GM08714 (cell line): ENCODE measurements around the gene DESI1.
"Not testable (repeated sequence)": the region's sequence is repeated elsewhere in the genome, so short reads cannot be mapped to it uniquely, and the experiment has no call there.

ENCODE experiments used
- H3K4me3 ChIP-seq: fragments of 200-500 bp; sonication (Bioruptor generic); 2 replicates; pipeline ENCODE4 v1.5.1; 2014; ENCODE audit warnings: mild to moderate bottlenecking, low read length, inconsistent platforms
- ZNF274 ChIP-seq: IDR thresholded peaks from 2 replicates; pipeline ENCODE4 v1.6.1; 2012; ENCODE audit warnings: mild to moderate bottlenecking, low read depth, low read length

DESI1 gene

DNA sequence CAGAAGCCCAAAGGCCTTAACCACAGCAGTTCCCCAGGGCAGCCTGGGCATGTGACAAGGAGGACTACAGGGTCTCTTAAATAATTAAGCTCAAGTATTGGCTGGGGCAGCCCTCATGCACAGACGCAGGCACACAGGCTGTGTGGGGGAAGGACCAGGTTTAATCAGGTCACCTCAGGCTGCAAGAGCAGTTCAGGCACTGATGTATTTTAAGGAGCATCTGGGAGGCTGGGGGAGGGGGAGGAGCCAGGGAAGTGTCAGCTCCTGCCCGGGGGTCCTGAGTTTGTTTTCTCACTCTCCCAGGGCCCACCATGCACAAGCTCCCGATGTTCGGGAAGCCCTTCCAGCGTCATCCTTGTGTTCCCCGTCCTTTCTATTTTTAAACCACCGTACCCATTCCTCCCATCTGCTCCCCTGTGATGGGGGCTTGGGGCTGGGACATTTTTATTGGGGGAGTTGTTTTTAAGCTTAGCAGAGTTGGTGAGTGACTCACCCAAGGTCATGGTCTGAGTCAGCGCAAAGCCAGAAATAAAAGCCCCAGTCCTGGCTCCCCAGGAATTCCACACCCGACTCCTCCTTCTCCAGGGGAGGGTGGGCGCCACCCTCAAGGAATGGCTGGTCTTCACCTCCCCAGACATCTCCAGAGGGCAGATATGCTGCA, 57.7 kb downstream of the DESI1 start:
- no peak for TF ChIP-seq ZNF274
- no peak overlapping the region for H3K4me3 ChIP-seq

DNA sequence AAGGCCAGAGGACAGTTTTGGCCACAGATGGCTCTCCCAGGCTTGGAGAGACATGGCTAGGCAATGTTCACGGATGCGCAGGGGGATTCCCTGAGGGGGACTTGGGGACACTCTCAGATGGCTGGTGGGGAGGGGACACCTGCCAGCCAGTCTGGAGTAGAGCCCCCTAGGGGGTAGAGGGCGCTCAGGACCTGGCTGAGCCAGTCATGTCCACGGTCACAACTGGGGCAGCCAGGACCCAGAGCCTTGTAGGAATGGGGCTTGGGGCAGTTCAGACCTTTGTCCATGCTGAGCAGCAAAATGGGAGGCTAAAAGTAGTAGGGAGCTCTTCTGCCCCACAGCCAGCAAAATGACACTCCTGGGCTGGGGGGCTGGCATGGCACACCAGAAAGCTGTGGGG, 58.4 kb downstream of the DESI1 start:
- no peak overlapping the region for H3K4me3 ChIP-seq
- TF ChIP-seq ZNF274 = no peak

DNA sequence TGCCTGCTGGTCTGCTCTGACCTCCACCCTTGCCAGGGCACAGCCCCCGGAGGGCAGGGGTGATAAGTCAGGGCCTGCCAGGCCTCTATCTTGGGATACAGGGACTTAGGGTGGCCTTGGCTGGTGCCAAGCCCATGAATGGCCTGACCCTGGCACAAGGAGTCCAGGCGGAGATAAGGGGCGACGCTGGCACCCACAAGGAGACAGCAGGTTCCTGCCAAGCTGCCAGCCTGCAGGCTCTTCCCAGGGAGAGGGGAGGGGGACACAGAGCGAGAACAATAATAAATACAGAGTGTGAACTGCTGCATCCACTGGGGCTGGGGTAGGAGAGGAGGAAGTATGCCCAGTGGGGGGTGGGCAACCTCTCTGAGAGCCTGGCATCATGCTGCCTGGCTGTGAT, 59.1 kb downstream of the DESI1 start:
- no peak overlapping the region for H3K4me3 ChIP-seq
- TF ChIP-seq ZNF274 = no peak

DNA sequence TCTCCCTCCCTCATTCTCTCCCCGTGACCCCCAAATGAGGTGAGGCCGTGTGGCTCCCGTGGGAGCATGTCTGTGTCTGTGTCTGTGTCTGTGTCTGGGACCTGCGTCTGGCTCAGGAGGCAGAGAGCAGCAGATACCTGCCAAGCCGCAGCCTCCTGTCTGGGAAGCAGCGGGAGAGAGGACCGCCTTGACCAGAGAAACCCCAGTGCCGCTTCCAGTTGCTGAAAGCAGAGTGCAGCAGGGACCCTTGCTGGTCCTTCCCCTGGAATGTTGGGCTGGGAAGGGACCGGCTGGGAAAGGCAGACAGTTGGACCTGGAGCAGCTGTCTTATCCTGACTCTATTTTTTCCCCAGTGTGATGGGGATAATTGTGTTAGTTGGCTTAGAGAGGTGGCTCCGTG, 59.5 kb downstream of the DESI1 start:
- no peak overlapping the region for H3K4me3 ChIP-seq
- no peak for TF ChIP-seq ZNF274

DNA sequence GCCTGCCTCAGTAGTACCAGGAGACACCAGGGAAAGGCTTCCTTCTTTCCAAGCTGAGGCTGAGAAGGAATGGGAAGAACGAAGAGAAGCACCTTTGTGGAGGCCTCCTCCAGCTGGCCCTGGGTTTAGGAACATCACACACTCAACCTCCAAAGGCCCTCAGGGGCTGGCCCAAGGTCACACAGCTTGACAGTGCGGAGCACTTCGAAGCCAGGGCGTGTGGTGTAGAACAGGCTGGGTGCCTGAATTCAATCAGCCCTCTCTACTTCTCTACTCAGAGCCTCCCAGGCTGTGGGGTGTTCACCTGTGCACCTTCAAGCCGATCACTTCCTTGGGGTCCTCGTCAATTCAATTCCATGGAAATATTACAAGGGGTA, 60.8 kb downstream of the DESI1 start:
- H3K4me3 ChIP-seq = no peak overlapping the region
- TF ChIP-seq ZNF274 = no peak

DNA sequence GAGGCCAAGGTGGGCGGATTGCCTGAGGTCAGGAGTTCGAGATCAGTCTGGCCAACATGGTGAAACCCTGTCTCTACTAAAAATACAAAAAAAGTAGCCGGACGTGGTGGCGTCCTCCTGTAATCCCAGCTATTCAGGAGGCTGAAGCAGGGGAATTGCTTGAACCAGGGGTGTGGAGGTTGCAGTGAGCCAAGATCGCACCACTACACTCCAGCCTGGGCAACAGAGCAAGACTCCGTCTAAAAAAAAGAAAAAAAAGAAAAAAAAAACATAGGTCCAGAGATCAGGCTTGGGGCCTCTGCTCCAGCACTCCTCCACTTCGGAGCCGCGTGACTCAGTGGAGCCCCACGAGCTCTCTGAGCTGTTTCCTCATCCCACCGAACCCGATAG, 62.6 kb downstream of the DESI1 start:
- H3K4me3 ChIP-seq = not testable (repeated sequence)

DNA sequence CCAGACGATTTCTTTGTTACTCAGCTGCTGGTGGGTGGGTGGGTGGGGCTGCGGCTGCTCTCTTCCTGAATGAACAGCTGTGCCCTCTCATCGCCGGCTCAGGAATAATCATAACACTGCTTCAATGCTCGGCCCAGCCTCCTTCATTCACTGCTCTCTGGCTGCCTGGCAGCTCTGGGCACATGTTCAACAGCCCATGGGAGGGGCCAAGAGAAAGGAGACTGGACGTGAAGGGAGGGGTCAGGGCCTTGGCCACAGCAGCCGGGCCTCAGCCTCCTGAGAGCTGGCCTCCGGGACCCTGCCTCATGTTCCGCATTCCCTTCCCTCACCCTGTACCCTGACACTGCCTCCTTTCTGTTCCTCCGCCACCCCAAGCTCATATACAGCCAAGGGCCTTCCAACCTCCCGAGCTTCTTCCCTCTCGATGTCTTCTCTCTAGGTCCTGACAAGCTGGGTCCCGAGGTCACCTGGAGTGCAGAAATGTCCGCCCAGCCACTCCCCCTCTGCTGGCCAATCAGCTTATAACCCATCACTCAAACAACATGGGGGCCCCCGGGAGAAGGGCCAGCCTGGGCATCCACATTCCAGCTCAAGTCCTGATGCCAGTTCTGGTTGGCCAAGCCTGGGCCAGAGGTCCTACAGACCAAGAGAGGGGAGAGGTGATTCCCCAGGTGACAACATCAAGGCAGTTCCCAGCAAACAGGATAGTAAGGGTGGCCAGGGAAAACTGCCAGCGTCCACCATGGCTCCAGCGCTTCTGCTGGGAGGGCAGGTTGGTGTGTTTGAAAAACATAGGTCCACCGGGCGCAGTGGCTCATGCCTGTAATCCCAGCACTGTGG, 63.2 kb downstream of the DESI1 start:
- TF ChIP-seq ZNF274 = no peak
- H3K4me3 ChIP-seq = no peak overlapping the region

DNA sequence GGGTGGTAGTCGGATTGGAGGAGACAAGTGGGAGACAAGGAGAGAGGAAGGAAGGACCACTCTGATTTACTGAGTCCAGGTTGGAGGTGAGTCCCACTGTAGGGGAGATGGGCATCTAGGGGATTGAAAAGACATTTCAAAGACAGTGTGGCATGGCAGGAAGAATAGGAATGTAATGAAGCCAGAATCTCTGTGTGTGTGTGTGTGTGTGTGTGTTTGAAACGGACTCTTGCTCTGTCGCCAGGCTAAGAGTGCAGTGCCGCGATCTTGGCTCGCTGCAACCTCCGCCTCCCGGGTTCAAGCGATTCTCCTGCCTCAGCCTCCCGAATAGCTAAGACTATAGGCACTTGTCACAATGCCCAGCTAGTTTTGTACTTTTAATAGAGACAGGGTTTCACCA, 64.3 kb downstream of the DESI1 start:
- H3K4me3 ChIP-seq = no peak overlapping the region
- no peak for TF ChIP-seq ZNF274

DNA sequence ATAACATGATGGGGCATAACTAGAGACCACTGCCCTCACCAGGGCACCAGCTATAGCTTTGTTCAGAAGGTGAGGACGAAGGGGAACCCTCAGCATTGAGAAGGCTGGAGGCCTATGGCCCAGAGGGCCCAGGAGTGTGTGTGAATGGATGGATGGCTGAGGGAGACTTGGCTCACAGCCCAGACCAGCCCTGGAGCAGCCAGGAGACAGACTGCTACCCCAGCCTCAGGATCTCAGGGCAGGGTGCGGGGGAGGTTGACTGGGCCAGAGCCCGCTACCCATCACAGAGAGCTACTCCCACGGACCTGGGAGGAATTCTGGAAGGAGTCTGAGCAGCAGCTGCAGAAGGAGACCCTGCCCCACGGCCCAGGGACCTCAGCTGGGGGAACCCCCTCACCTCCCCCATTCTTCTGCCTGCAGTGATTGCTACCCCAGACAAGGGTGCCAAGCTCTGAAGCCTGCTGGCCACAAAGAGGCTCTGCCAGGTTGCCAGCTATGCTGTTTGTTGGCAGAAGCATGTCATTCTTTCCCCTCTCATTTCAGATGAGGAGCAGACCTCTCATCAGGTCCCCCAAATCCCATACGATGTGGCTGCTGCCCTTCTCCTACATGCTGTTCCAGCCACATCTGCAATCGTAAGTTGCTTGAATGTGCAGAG, 65.4 kb downstream of the DESI1 start:
- no peak overlapping the region for H3K4me3 ChIP-seq
- TF ChIP-seq ZNF274 = no peak

DNA sequence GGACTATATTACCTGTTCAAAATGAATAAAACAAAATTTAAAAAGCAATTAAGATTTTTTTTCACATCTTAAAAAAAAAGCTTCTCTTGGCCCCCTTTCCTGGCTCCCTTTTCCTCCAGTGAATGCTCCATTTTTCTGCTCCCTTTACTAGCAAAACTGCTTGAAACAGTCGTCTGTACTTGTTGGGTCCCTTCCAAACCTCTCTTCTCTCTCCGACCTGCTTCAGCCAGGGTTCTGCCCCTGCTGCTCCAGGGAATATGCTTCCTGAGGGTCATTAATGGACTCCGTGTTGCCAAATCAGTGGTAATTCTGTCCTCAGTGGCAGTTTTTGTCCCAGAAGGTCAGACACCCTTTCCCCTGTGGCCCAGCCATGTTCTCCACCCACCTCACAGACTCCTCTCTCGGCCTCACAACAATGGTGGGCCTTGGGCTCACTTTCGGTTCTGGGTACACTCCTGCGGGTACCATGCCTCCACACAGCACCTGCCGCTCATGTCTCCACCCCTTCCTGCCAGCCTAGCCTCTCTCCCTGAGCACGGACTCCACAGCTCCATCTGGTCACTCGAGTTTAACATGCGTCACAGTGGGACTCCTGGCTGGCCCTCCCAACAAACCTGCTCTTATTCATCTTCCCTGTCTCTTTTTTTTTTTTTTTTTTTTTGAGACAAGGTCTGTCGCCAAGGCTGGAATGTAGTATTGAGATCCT, 68.8 kb downstream of the DESI1 start:
- H3K4me3 ChIP-seq = no peak overlapping the region
- TF ChIP-seq ZNF274 = no peak

DNA sequence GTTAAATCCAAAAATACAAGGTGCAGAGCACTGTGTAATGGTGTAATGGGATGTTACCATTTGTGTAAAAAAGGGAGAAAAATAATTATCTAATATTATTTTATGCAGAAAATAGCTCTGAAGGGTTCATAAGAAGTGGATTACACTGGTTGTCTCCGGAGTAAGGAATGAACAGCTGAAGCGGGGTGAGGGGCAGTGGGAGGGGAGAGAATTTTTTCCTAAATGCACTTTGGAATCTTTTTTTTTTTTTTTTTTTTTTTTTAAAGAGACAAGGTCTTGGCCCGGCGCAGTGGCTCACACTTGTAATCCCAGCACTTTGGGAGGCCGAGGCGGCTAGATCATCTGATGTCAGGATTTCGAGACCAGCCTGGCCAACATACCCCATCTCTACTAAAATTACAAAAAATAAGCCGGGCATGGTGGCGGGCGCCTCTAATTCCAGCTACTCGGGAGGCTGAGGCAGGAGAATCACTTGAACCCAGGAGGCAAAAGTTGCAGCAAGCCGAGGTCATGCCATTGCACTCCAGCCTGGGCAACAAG, 69.8 kb downstream of the DESI1 start:
- H3K4me3 ChIP-seq = no peak overlapping the region
- TF ChIP-seq ZNF274 = no peak

DNA sequence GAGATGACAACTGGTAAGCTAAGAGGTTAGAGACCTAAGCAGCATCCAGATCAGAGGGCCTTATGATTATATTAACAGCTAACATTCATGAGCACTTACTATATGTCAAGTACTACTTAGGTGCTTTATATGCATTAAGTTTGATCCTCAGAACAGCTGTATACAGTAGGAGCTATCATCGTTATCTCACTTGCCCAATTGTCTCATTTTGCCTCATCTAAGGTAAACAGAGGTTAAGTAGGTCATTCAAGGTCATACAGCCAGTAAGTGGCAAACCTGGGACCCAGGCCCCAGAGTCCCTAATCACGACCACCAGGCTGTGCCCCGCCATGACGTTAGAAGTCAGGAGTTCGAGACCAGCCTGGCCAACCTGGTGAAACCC, 72.0 kb downstream of the DESI1 start:
- H3K4me3 ChIP-seq = no peak overlapping the region
- no peak for TF ChIP-seq ZNF274
